HepG2 (cell line): ENCODE measurements around the gene PITRM1. TPM values are rescaled to one million over a fixed set of nuclear protein-coding genes. Genes with fewer than 3 reads are reported as not detected.

ENCODE experiments used
- ATAC-seq: fragments of 200-7000 bp; cut with Tn5 transposase; 3 replicates; pipeline ENCODE4 v1.9.1; 2020; ENCODE audit warnings: mild to moderate bottlenecking, moderate library complexity
- BruUV-seq: library from RNA; stranded (reverse); fragments of 400-500 nt; replicated peaks from 2 replicates; lab custom pipeline; 2021; lab: Mats Ljungman, UMichigan
- CTCF ChIA-PET: fragments of 300-600 bp; formaldehyde crosslinking; extraction: SDS; loops from one replicate; lab custom pipeline; 2021; ENCODE audit warnings: low total read pairs, inconsistent platforms, low intra/inter-chr PET ratio; lab: Yijun Ruan, JAX
- POLR2A ChIA-PET: fragments of 350-600 bp; sonication (Branson Sonifier 250); formaldehyde crosslinking; loops from one replicate; lab custom pipeline; 2020; ENCODE audit warnings: antibody characterized with exemption, inconsistent platforms; lab: Yijun Ruan, JAX
- DNase-seq: peaks from one replicate; pipeline ENCODE4 v3.0.0-alpha.2; 2015; ENCODE audit warnings: low spot score
- FAIRE-seq: peaks from 3 replicates; lab custom pipeline; 2011; peaks lifted over from hg19 to GRCh38; lab: Jason Lieb, UNC
- H2AFZ ChIP-seq: one replicate; pipeline ENCODE4 v1.6.1; 2011; ENCODE audit warnings: low read length, inconsistent platforms
- H3K27ac ChIP-seq: fragments of 300-600 bp; 3 replicates; pipeline ENCODE4 v1.8.0; 2011; ENCODE audit warnings: mixed run types, mild to moderate bottlenecking, mixed read lengths, low read length, inconsistent platforms; ENCODE audit not compliant: insufficient read depth; ENCODE audit errors: extremely low read length
- H3K27me3 ChIP-seq, 2 experiments: fragments of 200-600 bp in 1 of 2; 2 replicates in 1 of 2; 3 replicates in 1 of 2; pipeline versions ENCODE4 v1.6.0 to v1.8.0; 2011; ENCODE audit warnings: low read length in 2 of 2, mild to moderate bottlenecking in 2 of 2, moderate library complexity in 2 of 2, inconsistent platforms in 1 of 2; ENCODE audit not compliant: insufficient read depth in 2 of 2, control insufficient read depth in 1 of 2
- H3K36me3 ChIP-seq, 2 experiments: fragments of 200-600 bp in 1 of 2; replicated peaks in 1 of 2; 2 replicates in 1 of 2; 3 replicates in 1 of 2; pipeline versions ENCODE4 v1.5.1 to v1.8.0; 2011; ENCODE audit warnings: low read length in 2 of 2, inconsistent platforms in 1 of 2; ENCODE audit not compliant: insufficient read depth in 2 of 2, control insufficient read depth in 1 of 2
- H3K4me1 ChIP-seq: 2 replicates; pipeline ENCODE4 v1.5.1; 2012; ENCODE audit warnings: low read length, inconsistent platforms; ENCODE audit not compliant: insufficient read depth
- H3K4me2 ChIP-seq: 2 replicates; pipeline ENCODE4 v1.6.0; 2011; ENCODE audit warnings: low read depth, low read length, inconsistent platforms
- H3K4me3 ChIP-seq, 3 experiments: fragments of 200-600 bp in 1 of 3; sonication (generic), shearing (Covaris generic) in 1 of 3; replicated peaks in 1 of 3; 2 replicates each; pipeline ENCODE4 v1.5.1; 2011 to 2016; ENCODE audit warnings: low read length in 3 of 3, inconsistent platforms in 2 of 3, low read depth in 2 of 3, mild to moderate bottlenecking in 2 of 3, control low read depth in 1 of 3, mixed read lengths in 1 of 3; ENCODE audit not compliant: insufficient read depth in 1 of 3
- H3K79me2 ChIP-seq: one replicate; pipeline ENCODE4 v1.6.1; 2011; ENCODE audit warnings: low read length, inconsistent platforms; ENCODE audit not compliant: insufficient read depth
- H3K9ac ChIP-seq: 2 replicates; pipeline ENCODE4 v1.6.0; 2011; ENCODE audit warnings: mild to moderate bottlenecking, low read depth, low read length, inconsistent platforms; ENCODE audit not compliant: insufficient read depth
- H3K9me3 ChIP-seq: 2 replicates; pipeline ENCODE4 v1.5.1; 2012; ENCODE audit warnings: mild to moderate bottlenecking, low read length
- H4K20me1 ChIP-seq: 2 replicates; pipeline ENCODE4 v1.6.0; 2011; ENCODE audit warnings: inconsistent platforms, mild to moderate bottlenecking, low read length, moderate library complexity; ENCODE audit not compliant: insufficient read depth
- HHEX ChIP-seq: IDR thresholded peaks from 2 replicates; pipeline ENCODE4 v1.6.1; 2016; ENCODE audit warnings: control low read depth
- TSC22D2 ChIP-seq: sonication (generic); formaldehyde crosslinking; IDR thresholded peaks from 2 replicates; pipeline ENCODE4 v1.5.1; 2020; ENCODE audit warnings: missing genetic modification reagents, mild to moderate bottlenecking, borderline replicate concordance
- ZNF17 ChIP-seq: sonication (generic); formaldehyde crosslinking; IDR thresholded peaks from 2 replicates; pipeline ENCODE4 v1.5.0; 2020; ENCODE audit warnings: mild to moderate bottlenecking, missing genetic modification reagents
- ZNF256 ChIP-seq: sonication (generic); formaldehyde crosslinking; conservative IDR thresholded peaks from 2 replicates; pipeline ENCODE4 v1.4.0; 2020; ENCODE audit warnings: missing genetic modification reagents
- WGBS: methylation state at CpG from one replicate; pipeline ENCODE4 v1.1.6; 2017; ENCODE audit warnings: low lambda C conversion rate; 5-methylcytosine and 5-hydroxymethylcytosine counted together
- in situ Hi-C: cut with HindIII; loops from 2 replicates; pipeline ENCODE4 v1.10.0; 2017; ENCODE audit warnings: low pct_unique_long_range_greater_than_20kb; ENCODE audit not compliant: extremely low pct_ligation_motif_present
- intact Hi-C: fragments of 100-400 bp; cut with micrococcal nuclease; formaldehyde crosslinking; loops from one replicate; pipeline ENCODE4 v1.10.0; 2022; ENCODE audit not compliant: unreplicated experiment
- polyA plus RNA-seq, 8 experiments: library from polyadenylated mRNA; depleted of rRNA in 3 of 8; stranded (reverse) in 7 of 8; unstranded in 1 of 8; fragments of >200 nt; fragmentation: Illumina TruSeq in 4 of 8; extraction: Trizol in 4 of 8; gene quantifications; 2 replicates each; pipeline versions ENCODE4 v1.2.1 to v1.2.3, GENCODE V29; 2011 to 2016; ENCODE audit warnings: low read depth in 4 of 8, missing spikeins in 1 of 8, mixed read lengths in 1 of 8; ENCODE audit not compliant: insufficient read depth in 1 of 8
- total RNA-seq, 5 experiments: library from RNA; depleted of rRNA; stranded (reverse); fragments of >200 nt; fragmentation: Illumina TruSeq; extraction: Trizol; gene quantifications; 2 replicates each; pipeline ENCODE4 v1.2.3, GENCODE V29; 2016; ENCODE audit warnings: low read depth in 1 of 5
- TF ChIP-seq, protein P1 (sequence below): sonication (generic); formaldehyde crosslinking; IDR thresholded peaks from 2 replicates; pipeline ENCODE4 v1.5.0; 2020; ENCODE audit warnings: missing genetic modification reagents, mild to moderate bottlenecking, borderline replicate concordance
- TF ChIP-seq, protein P2 (sequence below): sonication (generic); formaldehyde crosslinking; IDR thresholded peaks from 2 replicates; pipeline ENCODE4 v1.5.0; 2020; ENCODE audit warnings: missing genetic modification reagents
- TF ChIP-seq, protein P3 (sequence below): sonication (generic); formaldehyde crosslinking; IDR thresholded peaks from 2 replicates; pipeline ENCODE4 v1.5.0; 2020; ENCODE audit warnings: mild to moderate bottlenecking, missing genetic modification reagents, moderate library complexity
- TF ChIP-seq, protein P4 (sequence below): sonication (generic); formaldehyde crosslinking; IDR thresholded peaks from 2 replicates; pipeline ENCODE4 v1.5.0; 2020; ENCODE audit warnings: mild to moderate bottlenecking, missing genetic modification reagents

The PITRM1 gene
- total and polyA plus RNA-seq, 2 of the 13 experiments (the other 11 are each of a cell fraction or from before 2014, with no cell fraction given) = 16.4 to 29.0 TPM

DNA sequence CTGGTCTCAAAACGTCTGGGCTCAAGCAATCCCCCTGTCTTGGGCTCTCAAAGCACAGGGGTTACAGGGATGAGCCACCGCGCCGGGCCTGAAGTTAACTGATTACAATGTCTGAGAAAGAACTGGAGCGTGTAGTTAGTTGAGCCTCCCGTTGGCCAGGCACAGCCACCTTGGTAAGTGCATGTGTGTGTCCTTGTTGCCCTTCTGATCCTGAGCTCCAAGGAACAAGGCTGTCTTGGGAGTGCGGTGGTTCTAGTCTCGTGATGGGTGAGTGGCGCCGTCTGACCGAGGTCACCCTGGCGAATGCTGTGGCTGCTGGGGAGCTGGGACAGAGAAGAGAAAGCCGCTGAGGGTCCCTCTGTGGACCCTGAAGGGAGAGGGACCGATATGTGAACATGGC lies 50.5 kb downstream of the PITRM1 start (continued):
- TF ChIP-seq, protein P1, sequence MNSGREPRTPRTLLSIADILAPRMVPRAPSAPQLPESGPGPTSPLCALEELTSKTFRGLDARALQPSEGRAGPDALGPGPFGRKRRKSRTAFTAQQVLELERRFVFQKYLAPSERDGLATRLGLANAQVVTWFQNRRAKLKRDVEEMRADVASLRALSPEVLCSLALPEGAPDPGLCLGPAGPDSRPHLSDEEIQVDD (CRISPR knock-in tag) = no peak
- TF ChIP-seq HHEX (CRISPR knock-in tag) (no peak), ZNF17 (CRISPR knock-in tag) (no peak)
- TF ChIP-seq, protein P2, sequence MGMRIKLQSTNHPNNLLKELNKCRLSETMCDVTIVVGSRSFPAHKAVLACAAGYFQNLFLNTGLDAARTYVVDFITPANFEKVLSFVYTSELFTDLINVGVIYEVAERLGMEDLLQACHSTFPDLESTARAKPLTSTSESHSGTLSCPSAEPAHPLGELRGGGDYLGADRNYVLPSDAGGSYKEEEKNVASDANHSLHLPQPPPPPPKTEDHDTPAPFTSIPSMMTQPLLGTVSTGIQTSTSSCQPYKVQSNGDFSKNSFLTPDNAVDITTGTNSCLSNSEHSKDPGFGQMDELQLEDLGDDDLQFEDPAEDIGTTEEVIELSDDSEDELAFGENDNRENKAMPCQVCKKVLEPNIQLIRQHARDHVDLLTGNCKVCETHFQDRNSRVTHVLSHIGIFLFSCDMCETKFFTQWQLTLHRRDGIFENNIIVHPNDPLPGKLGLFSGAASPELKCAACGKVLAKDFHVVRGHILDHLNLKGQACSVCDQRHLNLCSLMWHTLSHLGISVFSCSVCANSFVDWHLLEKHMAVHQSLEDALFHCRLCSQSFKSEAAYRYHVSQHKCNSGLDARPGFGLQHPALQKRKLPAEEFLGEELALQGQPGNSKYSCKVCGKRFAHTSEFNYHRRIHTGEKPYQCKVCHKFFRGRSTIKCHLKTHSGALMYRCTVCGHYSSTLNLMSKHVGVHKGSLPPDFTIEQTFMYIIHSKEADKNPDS = no peak

DNA sequence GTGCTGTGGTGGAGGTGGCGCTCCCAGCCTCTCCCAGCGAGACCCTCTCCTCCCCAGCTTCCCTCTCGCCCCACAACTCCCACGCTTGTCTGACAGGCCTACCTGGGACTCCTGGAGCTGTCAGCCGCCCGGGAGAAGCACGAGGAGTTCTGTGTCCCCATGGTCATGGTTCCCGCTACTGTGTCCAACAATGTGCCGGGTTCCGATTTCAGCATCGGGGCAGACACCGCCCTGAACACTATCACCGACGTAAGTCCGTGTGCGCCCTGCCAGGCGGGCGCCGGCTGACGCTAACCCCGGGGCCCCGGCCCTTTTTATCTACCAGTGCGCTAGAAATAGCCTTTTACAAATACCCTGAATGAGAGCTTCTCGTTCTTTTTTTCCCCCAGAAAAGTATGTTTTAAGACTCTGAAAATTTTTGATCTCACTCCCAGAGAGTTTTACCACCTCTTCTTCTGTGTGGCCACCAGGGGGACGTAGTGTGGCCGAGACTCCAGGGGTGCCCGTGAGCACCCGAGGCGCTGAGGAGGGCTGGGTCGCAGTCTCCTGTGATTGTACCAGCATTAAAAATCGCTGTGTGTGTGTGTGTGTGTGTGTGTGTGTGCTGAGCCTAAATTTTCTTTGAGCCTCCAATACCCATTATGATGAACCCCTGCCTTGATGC lies 52.7 kb downstream of the PITRM1 start:
- in situ Hi-C loops = no loop called here
- no peak overlapping the region for H3K4me2 ChIP-seq
- H3K79me2 ChIP-seq = no peaks in the 10 kb centered on the region
- no peak for TF ChIP-seq TSC22D2 (CRISPR knock-in tag)
- TF ChIP-seq, protein P3, sequence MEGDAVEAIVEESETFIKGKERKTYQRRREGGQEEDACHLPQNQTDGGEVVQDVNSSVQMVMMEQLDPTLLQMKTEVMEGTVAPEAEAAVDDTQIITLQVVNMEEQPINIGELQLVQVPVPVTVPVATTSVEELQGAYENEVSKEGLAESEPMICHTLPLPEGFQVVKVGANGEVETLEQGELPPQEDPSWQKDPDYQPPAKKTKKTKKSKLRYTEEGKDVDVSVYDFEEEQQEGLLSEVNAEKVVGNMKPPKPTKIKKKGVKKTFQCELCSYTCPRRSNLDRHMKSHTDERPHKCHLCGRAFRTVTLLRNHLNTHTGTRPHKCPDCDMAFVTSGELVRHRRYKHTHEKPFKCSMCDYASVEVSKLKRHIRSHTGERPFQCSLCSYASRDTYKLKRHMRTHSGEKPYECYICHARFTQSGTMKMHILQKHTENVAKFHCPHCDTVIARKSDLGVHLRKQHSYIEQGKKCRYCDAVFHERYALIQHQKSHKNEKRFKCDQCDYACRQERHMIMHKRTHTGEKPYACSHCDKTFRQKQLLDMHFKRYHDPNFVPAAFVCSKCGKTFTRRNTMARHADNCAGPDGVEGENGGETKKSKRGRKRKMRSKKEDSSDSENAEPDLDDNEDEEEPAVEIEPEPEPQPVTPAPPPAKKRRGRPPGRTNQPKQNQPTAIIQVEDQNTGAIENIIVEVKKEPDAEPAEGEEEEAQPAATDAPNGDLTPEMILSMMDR (CRISPR knock-in tag) = 0 out of 2 replicates have a peak, but pooled peaks have one; percentile 14
- TF ChIP-seq, protein P4, sequence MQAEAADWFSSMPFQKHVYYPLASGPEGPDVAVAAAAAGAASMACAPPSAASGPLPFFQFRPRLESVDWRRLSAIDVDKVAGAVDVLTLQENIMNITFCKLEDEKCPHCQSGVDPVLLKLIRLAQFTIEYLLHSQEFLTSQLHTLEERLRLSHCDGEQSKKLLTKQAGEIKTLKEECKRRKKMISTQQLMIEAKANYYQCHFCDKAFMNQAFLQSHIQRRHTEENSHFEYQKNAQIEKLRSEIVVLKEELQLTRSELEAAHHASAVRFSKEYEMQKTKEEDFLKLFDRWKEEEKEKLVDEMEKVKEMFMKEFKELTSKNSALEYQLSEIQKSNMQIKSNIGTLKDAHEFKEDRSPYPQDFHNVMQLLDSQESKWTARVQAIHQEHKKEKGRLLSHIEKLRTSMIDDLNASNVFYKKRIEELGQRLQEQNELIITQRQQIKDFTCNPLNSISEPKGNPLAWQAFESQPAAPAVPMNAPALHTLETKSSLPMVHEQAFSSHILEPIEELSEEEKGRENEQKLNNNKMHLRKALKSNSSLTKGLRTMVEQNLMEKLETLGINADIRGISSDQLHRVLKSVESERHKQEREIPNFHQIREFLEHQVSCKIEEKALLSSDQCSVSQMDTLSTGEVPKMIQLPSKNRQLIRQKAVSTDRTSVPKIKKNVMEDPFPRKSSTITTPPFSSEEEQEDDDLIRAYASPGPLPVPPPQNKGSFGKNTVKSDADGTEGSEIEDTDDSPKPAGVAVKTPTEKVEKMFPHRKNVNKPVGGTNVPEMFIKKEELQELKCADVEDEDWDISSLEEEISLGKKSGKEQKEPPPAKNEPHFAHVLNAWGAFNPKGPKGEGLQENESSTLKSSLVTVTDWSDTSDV = no peak
- TF ChIP-seq ZNF256 (CRISPR knock-in tag) = no peak
- TF ChIP-seq, all 625 proteins: peak for 1
- ChIA-PET CTCF (no interaction called here), POLR2A (no interaction called here)
- FAIRE-seq (no peak), ATAC-seq (peak; percentile 82), DNase-seq (no peak)
- H3K4me1 ChIP-seq = no peaks in the 10 kb centered on the region
- no TSS peak for BruUV-seq
- no peak overlapping the region for H3K4me3 ChIP-seq
- H4K20me1 ChIP-seq = no peaks in the 10 kb centered on the region
- no peaks in the 10 kb centered on the region; a peak in 1 of 5 replicates for H3K36me3 ChIP-seq
- no peaks in the 10 kb centered on the region for H3K9me3 ChIP-seq
- H2AFZ ChIP-seq = no peak overlapping the region
- no peak overlapping the region for H3K27ac ChIP-seq
- H3K27me3 ChIP-seq = no peaks in the 10 kb centered on the region
- intact Hi-C loops = no loop called here
- H3K9ac ChIP-seq = no peak overlapping the region
- WGBS = 70% methylated on average over 30 of the region's 31 CpGs
